SU-DHL-6 (cell line): ENCODE measurements around the gene WAPL.

Experiments used
- H2AFZ ChIP-seq: fragments of 200-600 bp; sonication (generic); 2 replicates; pipeline ENCODE4 v1.6.1; 2014; ENCODE audit warnings: low read depth, mild to moderate bottlenecking, moderate library complexity, mixed read lengths, antibody characterized with exemption, low read length; ENCODE audit not compliant: severe bottlenecking
- H3F3A ChIP-seq: fragments of 200-600 bp; shearing (Covaris generic); 2 replicates; pipeline ENCODE4 v1.6.0; 2016; ENCODE audit warnings: antibody characterized with exemption, mild to moderate bottlenecking; ENCODE audit not compliant: insufficient read depth
- H3K27ac ChIP-seq: fragments of 200-600 bp; sonication (generic); 2 replicates; pipeline ENCODE4 v1.5.1; 2016; ENCODE audit warnings: low read depth, mild to moderate bottlenecking, low read length, moderate library complexity, mixed read lengths
- H3K27me3 ChIP-seq: fragments of 200-600 bp; sonication (generic), shearing (Covaris generic); 2 replicates; pipeline ENCODE4 v1.6.0; 2014; ENCODE audit warnings: mild to moderate bottlenecking, low read length
- H3K36me3 ChIP-seq: fragments of 200-600 bp; sonication (generic); 2 replicates; pipeline ENCODE4 v1.6.1; 2014; ENCODE audit warnings: mild to moderate bottlenecking, low read length, mixed read lengths
- H3K4me2 ChIP-seq: fragments of 300-600, 200-600 bp; shearing (Covaris generic), sonication (generic); 2 replicates; pipeline ENCODE4 v1.6.0; 2014; ENCODE audit warnings: low read length, low read depth, mild to moderate bottlenecking; ENCODE audit not compliant: poor library complexity, severe bottlenecking
- H3K4me3 ChIP-seq: fragments of 200-600 bp; sonication (generic); 2 replicates; pipeline ENCODE4 v1.5.1; 2014; ENCODE audit warnings: antibody characterized with exemption, low read length, mild to moderate bottlenecking, mixed read lengths; ENCODE audit not compliant: insufficient read depth, poor library complexity, severe bottlenecking
- H3K79me2 ChIP-seq: fragments of 200-600 bp; sonication (generic); 2 replicates; pipeline ENCODE4 v1.6.1; 2014; ENCODE audit warnings: mild to moderate bottlenecking, low read length, moderate library complexity; ENCODE audit not compliant: insufficient read depth
- H3K9ac ChIP-seq: fragments of 200-600 bp; sonication (generic); 2 replicates; pipeline ENCODE4 v1.7.0; 2014; ENCODE audit warnings: mild to moderate bottlenecking, low read length
- H3K9me2 ChIP-seq: fragments of 200-600 bp; sonication (generic); replicated peaks from 2 replicates; pipeline ENCODE4 v1.6.1; 2014; ENCODE audit warnings: low read length; ENCODE audit not compliant: insufficient read depth
- H3K9me3 ChIP-seq: fragments of 200-600 bp; sonication (generic); 2 replicates; pipeline ENCODE4 v1.6.1; 2014; ENCODE audit warnings: low read length, mixed read lengths; ENCODE audit not compliant: insufficient read depth
- H4K20me1 ChIP-seq: fragments of 200-600 bp; sonication (generic); 2 replicates; pipeline ENCODE4 v1.6.1; 2014; ENCODE audit warnings: low read depth, mild to moderate bottlenecking, antibody characterized with exemption, low read length, moderate library complexity, mixed read lengths
- CTCF ChIP-seq: fragments of 200-600 bp; sonication (generic); IDR thresholded peaks from one replicate; pipeline ENCODE4 v1.5.1; 2017; ENCODE audit warnings: antibody characterized with exemption, mild to moderate bottlenecking, low read length, moderate library complexity; ENCODE audit not compliant: insufficient read depth, poor library complexity, severe bottlenecking
- EZH2phosphoT487 ChIP-seq: fragments of 200-600 bp; sonication (generic), shearing (Covaris generic); conservative IDR thresholded peaks from 2 replicates; pipeline ENCODE4 v1.6.1; 2018; ENCODE audit warnings: mild to moderate bottlenecking, antibody characterized with exemption, low read length, moderate library complexity, mixed read lengths

The WAPL gene

DNA sequence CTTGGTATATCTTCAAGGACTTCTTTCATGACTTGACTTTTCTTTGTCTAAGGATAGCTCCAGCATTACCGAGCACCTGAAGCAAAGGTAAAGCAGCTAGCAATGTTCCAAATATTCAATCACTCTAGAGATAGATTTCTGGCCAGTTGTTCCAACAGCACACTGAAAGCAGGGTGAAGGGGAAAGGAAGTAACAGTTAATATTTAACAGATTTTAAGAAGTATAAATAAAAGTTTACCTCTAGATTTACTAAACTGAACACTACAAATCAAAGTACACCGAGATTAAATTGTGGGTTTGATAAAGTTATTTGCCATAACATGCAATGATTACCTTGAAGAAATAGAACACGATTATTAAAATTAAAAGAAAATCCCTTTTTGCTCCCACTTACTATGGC, 84.1 kb downstream of the WAPL start:
- H3F3A ChIP-seq, result peaks cover 53% of the 10 kb centered on the region
- H2AFZ ChIP-seq, result no peak overlapping the region
- H3K36me3 ChIP-seq, result peaks cover 67% of the 10 kb centered on the region
- peak overlapping the region; percentile 70 for H3K27ac ChIP-seq
- H3K27me3 ChIP-seq, result no peaks in the 10 kb centered on the region
- H3K9me2 ChIP-seq, result no peaks in the 10 kb centered on the region
- no peaks in the 10 kb centered on the region for H4K20me1 ChIP-seq
- no peaks in the 10 kb centered on the region for H3K9me3 ChIP-seq
- H3K4me3 ChIP-seq, result no peak overlapping the region
- no peaks in the 10 kb centered on the region; the same call in 1 of the 2 replicates for H3K79me2 ChIP-seq
- H3K9ac ChIP-seq, result no peak overlapping the region; the same call in 1 of the 2 replicates
- peak overlapping the region; percentile 0 for H3K4me2 ChIP-seq
- no peak for TF ChIP-seq EZH2phosphoT487
- no peak for TF ChIP-seq CTCF

GRCh38 chr10:86436963-86437362, 84.6 kb downstream of the WAPL start:
- H3K9me2 ChIP-seq, result no peaks in the 10 kb centered on the region
- H4K20me1 ChIP-seq, result no peaks in the 10 kb centered on the region
- peaks cover 58% of the 10 kb centered on the region for H3F3A ChIP-seq
- no peaks in the 10 kb centered on the region for H3K27me3 ChIP-seq
- H3K79me2 ChIP-seq, result no peaks in the 10 kb centered on the region; the same call in 1 of the 2 replicates
- no peak overlapping the region for H3K4me3 ChIP-seq
- no peaks in the 10 kb centered on the region for H3K9me3 ChIP-seq
- peaks cover 64% of the 10 kb centered on the region for H3K36me3 ChIP-seq
- H3K9ac ChIP-seq, result no peak overlapping the region; the same call in 1 of the 2 replicates
- TF ChIP-seq EZH2phosphoT487 (no peak), CTCF (no peak)
- peak overlapping the region; percentile 0 for H3K4me2 ChIP-seq
- H2AFZ ChIP-seq, result no peak overlapping the region
- peak overlapping the region; percentile 70 for H3K27ac ChIP-seq

- Histone ChIP-seq H3F3A (peaks cover 63% of the 10 kb centered on the region), H3K9me3 (no peaks in the 10 kb centered on the region), H3K27ac (no peak overlapping the region), H3K27me3 (no peaks in the 10 kb centered on the region), H3K79me2 (no peaks in the 10 kb centered on the region; the same call in 1 of the 2 replicates), H3K9me2 (no peaks in the 10 kb centered on the region), H4K20me1 (no peaks in the 10 kb centered on the region), H3K9ac (no peak overlapping the region), H2AFZ (no peak overlapping the region), H3K4me2 (no peak overlapping the region), H3K36me3 (peaks cover 48% of the 10 kb centered on the region), H3K4me3 (no peak overlapping the region)
- TF ChIP-seq EZH2phosphoT487, result no peak
- TF ChIP-seq CTCF, result no peak
Observed at GRCh38 chr10:86434656-86435055, 86.9 kb downstream of the WAPL start.
